HCT116 (cell line): Measurements from ENCODE around the gene ANXA2. TPM values are rescaled to one million over a fixed set of nuclear protein-coding genes. Genes with fewer than 3 reads are reported as not detected.

Experiments
- ATAC-seq: fragments of 200-7000 bp; cut with Tn5 transposase; 2 replicates; pipeline ENCODE4 v1.9.1; 2020; ENCODE audit warnings: mild to moderate bottlenecking, moderate library complexity
- BruUV-seq: library from RNA; stranded (reverse); fragments of 400-500 nt; replicated peaks from 2 replicates; lab custom pipeline; 2021; lab: Mats Ljungman, UMichigan
- CTCF ChIA-PET: fragments of 300-600 bp; sonication (Branson Sonifier 250); formaldehyde crosslinking; loops from one replicate; lab custom pipeline; 2021; ENCODE audit warnings: antibody characterized with exemption; lab: Charles Lee
- POLR2A ChIA-PET: fragments of 300-600, 350-600 bp; sonication (Branson Sonifier 250); formaldehyde crosslinking; loops from one replicate; lab custom pipeline; 2021; ENCODE audit warnings: antibody characterized with exemption; lab: Charles Lee
- RAD21 ChIA-PET, 2 experiments: fragments of 300-600 bp; sonication (Branson Sonifier 250); formaldehyde crosslinking; loops; one replicate each; lab custom pipeline; 2023; ENCODE audit warnings: low total read pairs in 2 of 2; ENCODE audit not compliant: uncharacterized antibody in 2 of 2, unreplicated experiment in 2 of 2, low non-redundant PET in 1 of 2; lab: Charles Lee
- DNase-seq: peaks from one replicate; pipeline ENCODE4 v3.0.0-alpha.2; 2010; ENCODE audit warnings: low read depth, low spot score
- H2AFZ ChIP-seq: fragments of 200-600 bp; shearing (Covaris generic), sonication (generic); 2 replicates; pipeline ENCODE4 v1.6.1; 2017; ENCODE audit warnings: low read depth, mixed run types, mixed read lengths, antibody characterized with exemption, low read length; ENCODE audit not compliant: poor library complexity, severe bottlenecking
- H3K27ac ChIP-seq: 2 replicates; pipeline ENCODE4 v1.5.1; 2012; ENCODE audit warnings: low read depth, low read length
- H3K27me3 ChIP-seq: fragments of 200-600 bp; sonication (generic); 2 replicates; pipeline ENCODE4 v1.6.1; 2016; ENCODE audit warnings: mixed run types, low read length, mixed read lengths; ENCODE audit not compliant: insufficient read depth
- H3K36me3 ChIP-seq, 2 experiments: fragments of 200-500 bp in 1 of 2; fragments of 200-600 bp in 1 of 2; sonication (Bioruptor generic) in 1 of 2; sonication (generic) in 1 of 2; 2 replicates each; pipeline versions ENCODE4 v1.5.1 to v1.6.1; 2014 to 2016; ENCODE audit warnings: low read length in 2 of 2, inconsistent platforms in 1 of 2, mixed read lengths in 1 of 2, mixed run types in 1 of 2; ENCODE audit not compliant: insufficient read depth in 2 of 2, control insufficient read depth in 1 of 2
- H3K4me1 ChIP-seq, 2 experiments: fragments of 200-600 bp in 1 of 2; sonication (generic) in 1 of 2; 2 replicates each; pipeline versions ENCODE4 v1.5.1 to v1.6.1; 2012 to 2017; ENCODE audit warnings: low read length in 2 of 2, inconsistent platforms in 1 of 2, mild to moderate bottlenecking in 1 of 2, mixed read lengths in 1 of 2, mixed run types in 1 of 2, moderate library complexity in 1 of 2; ENCODE audit not compliant: insufficient read depth in 2 of 2, control insufficient read depth in 1 of 2
- H3K4me2 ChIP-seq: fragments of 200-600 bp; sonication (generic); 2 replicates; pipeline ENCODE4 v1.6.1; 2017; ENCODE audit warnings: mixed run types, low read length, mixed read lengths
- H3K4me3 ChIP-seq, 2 experiments: fragments of 200-600 bp in 1 of 2; sonication (generic) in 1 of 2; replicated peaks in 1 of 2; 2 replicates each; pipeline ENCODE4 v1.5.1; 2011 to 2016; ENCODE audit warnings: low read length in 2 of 2, control low read depth in 1 of 2, low read depth in 1 of 2, mild to moderate bottlenecking in 1 of 2, mixed read lengths in 1 of 2, mixed run types in 1 of 2
- H3K79me2 ChIP-seq: fragments of 200-600 bp; sonication (generic); 2 replicates; pipeline ENCODE4 v1.6.1; 2017; ENCODE audit warnings: mild to moderate bottlenecking, mixed run types, low read length, moderate library complexity, mixed read lengths; ENCODE audit not compliant: insufficient read depth
- H3K9ac ChIP-seq: fragments of 200-600 bp; sonication (generic); 2 replicates; pipeline ENCODE4 v1.6.1; 2016; ENCODE audit warnings: low read length, mixed read lengths
- H3K9me2 ChIP-seq: fragments of 200-600 bp; sonication (generic), shearing (Covaris generic); 2 replicates; pipeline ENCODE4 v1.6.1; 2017; ENCODE audit warnings: mixed run types, mild to moderate bottlenecking, moderate library complexity; ENCODE audit not compliant: insufficient read depth
- H3K9me3 ChIP-seq, 2 experiments: fragments of 200-500 bp in 1 of 2; fragments of 200-600 bp in 1 of 2; sonication (Bioruptor generic) in 1 of 2; sonication (generic) in 1 of 2; 2 replicates each; pipeline ENCODE4 v1.6.1; 2014 to 2017; ENCODE audit warnings: low read length in 2 of 2, mixed read lengths in 2 of 2, inconsistent platforms in 1 of 2, low read depth in 1 of 2, mild to moderate bottlenecking in 1 of 2, mixed run types in 1 of 2, moderate library complexity in 1 of 2; ENCODE audit not compliant: control insufficient read depth in 1 of 2, insufficient read depth in 1 of 2
- H4K20me1 ChIP-seq: fragments of 200-600 bp; sonication (generic), shearing (Covaris generic); 2 replicates; pipeline ENCODE4 v1.6.1; 2017; ENCODE audit warnings: mixed run types, mild to moderate bottlenecking, moderate library complexity; ENCODE audit not compliant: insufficient read depth
- CEBPB ChIP-seq: IDR thresholded peaks from 2 replicates; pipeline ENCODE4 v1.6.1; 2012; ENCODE audit warnings: low read depth
- CTCF ChIP-seq, 3 experiments: fragments of 200-600 bp in 1 of 3; sonication (generic) in 1 of 3; IDR thresholded peaks in 2 of 3; conservative IDR thresholded peaks in 1 of 3; 2 replicates each; pipeline ENCODE4 v1.5.1; 2012 to 2017; ENCODE audit warnings: low read depth in 2 of 3, low read length in 2 of 3, antibody characterized with exemption in 1 of 3, borderline replicate concordance in 1 of 3, control low read depth in 1 of 3, mild to moderate bottlenecking in 1 of 3, mixed read lengths in 1 of 3, mixed run types in 1 of 3, moderate library complexity in 1 of 3; ENCODE audit not compliant: insufficient read depth in 1 of 3
- EGR1 ChIP-seq: IDR thresholded peaks from 2 replicates; pipeline ENCODE4 v1.6.1; 2012; ENCODE audit warnings: low read depth
- EZH2phosphoT487 ChIP-seq: fragments of 200-600 bp; IDR thresholded peaks from 2 replicates; pipeline ENCODE4 v1.6.1; 2018; ENCODE audit warnings: antibody characterized with exemption, borderline replicate concordance
- POLR2A ChIP-seq: IDR thresholded peaks from 2 replicates; pipeline ENCODE4 v1.7.0; 2011; ENCODE audit warnings: borderline replicate concordance; ENCODE audit not compliant: insufficient read depth, insufficient read length; ENCODE audit errors: extremely low read depth
- RAD21 ChIP-seq: IDR thresholded peaks from 2 replicates; pipeline ENCODE4 v1.6.1; 2012; ENCODE audit warnings: low read depth, mild to moderate bottlenecking
- TCF7L2 ChIP-seq: IDR thresholded peaks from 2 replicates; pipeline ENCODE4 v1.7.0; 2011; ENCODE audit warnings: borderline replicate concordance, inconsistent platforms; ENCODE audit not compliant: insufficient read depth, insufficient read length; ENCODE audit errors: extremely low read depth
- YY1 ChIP-seq: IDR thresholded peaks from 2 replicates; pipeline ENCODE4 v1.6.1; 2011; ENCODE audit warnings: low read length, low read depth, moderate library complexity, mild to moderate bottlenecking; ENCODE audit not compliant: insufficient replicate concordance; ENCODE audit errors: extremely low read depth
- ZBTB33 ChIP-seq: IDR thresholded peaks from 2 replicates; pipeline ENCODE4 v1.6.1; 2011; ENCODE audit warnings: mild to moderate bottlenecking, low read length, moderate library complexity; ENCODE audit not compliant: insufficient replicate concordance; ENCODE audit errors: extremely low read depth
- ZNF274 ChIP-seq: fragments of 200-500 bp; sonication (Bioruptor generic); IDR thresholded peaks from 2 replicates; pipeline ENCODE4 v1.6.1; 2014; ENCODE audit warnings: mild to moderate bottlenecking, low read depth, low read length, inconsistent platforms
- intact Hi-C: fragments of 100-400 bp; cut with micrococcal nuclease; formaldehyde crosslinking; loops from 2 replicates; pipeline ENCODE4 v1.10.0; 2022
- total RNA-seq: library from RNA; stranded (reverse); gene quantifications from one replicate; pipeline ENCODE4 v1.2.1, GENCODE V29; 2021; ENCODE audit not compliant: unreplicated experiment
- TF ChIP-seq, protein P1 (sequence below): IDR thresholded peaks from 2 replicates; pipeline ENCODE4 v1.6.1; 2012

Gene ANXA2
- total RNA-seq, 1 experiment from 2014 or later, result 1,298 TPM

GRCh38 chr15:60386615-60387014 lies 11.2 kb downstream of the ANXA2 start (continued):
- no peak for TF ChIP-seq CTCF (IDR thresholded peaks at IDR 0.05 in 2 of 3, conservative IDR thresholded peaks at IDR 0.05 in 1 of 3; ENCODE audit: borderline replicate concordance in 1 of 3, insufficient read depth in 1 of 3, low read depth in 2 of 3, low read length in 2 of 3)
- TF ChIP-seq EGR1, result no peak
- TF ChIP-seq POLR2A, result no peak
- TF ChIP-seq EZH2phosphoT487, result no peak
- TF ChIP-seq TCF7L2, result no peak
- TF ChIP-seq, all 23 proteins: peak for 0

GRCh38 chr15:60385620-60386552 lies 11.9 kb downstream of the ANXA2 start:
- RAD21 ChIA-PET, result no interaction called here
- Histone ChIP-seq H3K27ac (no peak overlapping the region), H3K79me2 (peaks cover 100% of the 10 kb centered on the region), H3K9me2 (no peaks in the 10 kb centered on the region), H4K20me1 (peaks cover 45% of the 10 kb centered on the region; the same call in 1 of the 2 replicates), H3K36me3 (peaks cover 20 to 67% of the 10 kb centered on the region in 2 experiments; a peak in 3 of 4 replicates), H3K27me3 (no peaks in the 10 kb centered on the region), H3K9me3 (no peaks in the 10 kb centered on the region), H3K9ac (no peak overlapping the region), H3K4me1 (peaks cover 62 to 94% of the 10 kb centered on the region in 2 experiments), H3K4me3 (no peak overlapping the region), H3K4me2 (no peak overlapping the region), H2AFZ (no peak overlapping the region)
- intact Hi-C loops, result no loop called here
- CTCF ChIA-PET, result interaction anchor here (0.9 kb wide), 1 partner anchor 58 kb away, joined by 3 read pairs; no protein-coding TSS in a partner anchor
- POLR2A ChIA-PET, result no interaction called here
- ATAC-seq (no peak), DNase-seq (no peak)
- TF ChIP-seq CEBPB (no peak), ZNF274 (no peak), TCF7L2 (no peak), ZBTB33 (no peak), RAD21 (no peak), YY1 (no peak)
- TF ChIP-seq, protein P1, sequence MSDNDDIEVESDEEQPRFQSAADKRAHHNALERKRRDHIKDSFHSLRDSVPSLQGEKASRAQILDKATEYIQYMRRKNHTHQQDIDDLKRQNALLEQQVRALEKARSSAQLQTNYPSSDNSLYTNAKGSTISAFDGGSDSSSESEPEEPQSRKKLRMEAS, result no peak
- no TSS peak for BruUV-seq
